Choroid plexus epithelial cell (primary cell): Measurements from ENCODE around the gene COL28A1.

ENCODE experiments used
- DNase-seq: peaks from one replicate; pipeline ENCODE4 v3.0.0-alpha.2; 2010; ENCODE audit warnings: low read depth
- H3K4me3 ChIP-seq: 2 replicates; pipeline ENCODE4 v1.5.1; 2011; ENCODE audit warnings: low read depth, mild to moderate bottlenecking, control low read depth, low read length, moderate library complexity
- CTCF ChIP-seq: conservative IDR thresholded peaks from 2 replicates; pipeline ENCODE4 v1.5.1; 2011; ENCODE audit warnings: low read depth, mild to moderate bottlenecking, control low read depth, inconsistent platforms, low read length, moderate library complexity

The COL28A1 gene

GRCh38 chr7:7576344-7576743 is 40.7 kb upstream of the COL28A1 start:
- no peak for DNase-seq
- TF ChIP-seq CTCF, result no peak
- no peak overlapping the region for H3K4me3 ChIP-seq

GRCh38 chr7:7573701-7574100 is 38.0 kb upstream of the COL28A1 start:
- no peak overlapping the region for H3K4me3 ChIP-seq
- no peak for TF ChIP-seq CTCF
- no peak for DNase-seq

GRCh38 chr7:7570584-7570983 is 34.9 kb upstream of the COL28A1 start:
- TF ChIP-seq CTCF, result no peak
- H3K4me3 ChIP-seq, result no peak overlapping the region
- DNase-seq, result no peak

- DNase-seq, result no peak
- no peak for TF ChIP-seq CTCF
- H3K4me3 ChIP-seq, result no peak overlapping the region
Measured at GRCh38 chr7:7569615-7570014, 33.9 kb upstream of the COL28A1 start.

DNA sequence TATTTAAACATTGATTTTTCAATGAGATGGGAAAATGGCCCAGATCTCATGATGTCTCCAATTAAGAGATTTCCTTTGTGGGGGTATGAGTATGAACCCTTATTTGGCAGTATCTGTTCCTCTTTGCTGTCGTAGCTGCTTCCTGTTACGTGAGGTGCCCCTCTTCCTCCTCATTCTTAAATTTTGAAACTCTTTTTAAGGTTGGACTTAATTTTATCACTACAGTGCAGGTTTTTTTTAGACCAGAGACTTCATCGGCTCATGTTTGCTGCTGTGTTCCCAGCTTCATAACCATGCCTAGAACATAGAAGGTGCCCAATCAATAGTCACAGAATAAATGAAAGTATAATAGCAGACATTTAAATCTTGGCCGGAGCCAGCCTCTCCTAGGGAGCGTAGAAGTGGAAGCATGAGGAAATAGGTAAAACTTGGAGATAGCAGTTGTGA is 33.4 kb upstream of the COL28A1 start:
- H3K4me3 ChIP-seq, result no peak overlapping the region
- no peak for TF ChIP-seq CTCF
- no peak for DNase-seq

- no peak overlapping the region for H3K4me3 ChIP-seq
- no peak for DNase-seq
- TF ChIP-seq CTCF, result no peak
Measured at GRCh38 chr7:7568553-7568952, 32.9 kb upstream of the COL28A1 start.

- no peak for TF ChIP-seq CTCF
- DNase-seq, result no peak
Measured at GRCh38 chr7:7567898-7568531, 32.3 kb upstream of the COL28A1 start.

More at GRCh38 chr7:7567898-7568531, 32.3 kb upstream of the COL28A1 start:
- peak overlapping the region; percentile 74 for H3K4me3 ChIP-seq
